ENCODE measurements around the gene DIAPH2. TPM values are rescaled to one million over a fixed set of nuclear protein-coding genes. Genes with fewer than 3 reads are reported as not detected.

The DIAPH2 gene
- total RNA-seq, 2 donors from 2014 or later = 21.5 to 51.8 TPM

- Histone ChIP-seq H3K9ac (ENCODE audit: extremely low read depth, low read length, poor library complexity, severe bottlenecking) (no peak overlapping the region), H3K4me1 (ENCODE audit: control insufficient read depth, insufficient read depth, low read length) (no peaks in the 10 kb centered on the region), H3K27ac (ENCODE audit: low read depth, low read length) (no peak overlapping the region), H3K4me3 (ENCODE audit: low read length) (no peak overlapping the region), H3K36me3 (ENCODE audit: control insufficient read depth, insufficient read depth, low read length) (no peaks in the 10 kb centered on the region), H3K9me3 (ENCODE audit: control insufficient read depth, low read length) (no peaks in the 10 kb centered on the region), H3K27me3 (ENCODE audit: control insufficient read depth, insufficient read depth, low read length, poor library complexity, severe bottlenecking) (no peaks in the 10 kb centered on the region)
- TF ChIP-seq, protein P1, sequence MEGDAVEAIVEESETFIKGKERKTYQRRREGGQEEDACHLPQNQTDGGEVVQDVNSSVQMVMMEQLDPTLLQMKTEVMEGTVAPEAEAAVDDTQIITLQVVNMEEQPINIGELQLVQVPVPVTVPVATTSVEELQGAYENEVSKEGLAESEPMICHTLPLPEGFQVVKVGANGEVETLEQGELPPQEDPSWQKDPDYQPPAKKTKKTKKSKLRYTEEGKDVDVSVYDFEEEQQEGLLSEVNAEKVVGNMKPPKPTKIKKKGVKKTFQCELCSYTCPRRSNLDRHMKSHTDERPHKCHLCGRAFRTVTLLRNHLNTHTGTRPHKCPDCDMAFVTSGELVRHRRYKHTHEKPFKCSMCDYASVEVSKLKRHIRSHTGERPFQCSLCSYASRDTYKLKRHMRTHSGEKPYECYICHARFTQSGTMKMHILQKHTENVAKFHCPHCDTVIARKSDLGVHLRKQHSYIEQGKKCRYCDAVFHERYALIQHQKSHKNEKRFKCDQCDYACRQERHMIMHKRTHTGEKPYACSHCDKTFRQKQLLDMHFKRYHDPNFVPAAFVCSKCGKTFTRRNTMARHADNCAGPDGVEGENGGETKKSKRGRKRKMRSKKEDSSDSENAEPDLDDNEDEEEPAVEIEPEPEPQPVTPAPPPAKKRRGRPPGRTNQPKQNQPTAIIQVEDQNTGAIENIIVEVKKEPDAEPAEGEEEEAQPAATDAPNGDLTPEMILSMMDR (conservative IDR thresholded peaks at IDR 0.05) = no peak
- Mint-ChIP-seq H3K4me1 (peaks cover 45% of the 10 kb centered on the region), H3K36me3 (ENCODE audit: low read depth) (peaks cover 15% of the 10 kb centered on the region), H3K9me3 (no peaks in the 10 kb centered on the region), H3K4me3 (no peak overlapping the region), H3K27ac (no peak overlapping the region), H3K27me3 (ENCODE audit: insufficient read depth) (no peaks in the 10 kb centered on the region)
- WGBS, 2 experiments (ENCODE audit: insufficient coverage in 1 of 2, insufficient read length in 1 of 2) = 0% methylated on average over 3 of the region's 3 CpGs; no CpG with 5 or more reads in 1 of the 2 experiments
- DNase-seq = peak; percentile 89
These were observed 567.5 kb downstream of the DIAPH2 start for GRCh38 chrX:97252111-97252510.

DNA sequence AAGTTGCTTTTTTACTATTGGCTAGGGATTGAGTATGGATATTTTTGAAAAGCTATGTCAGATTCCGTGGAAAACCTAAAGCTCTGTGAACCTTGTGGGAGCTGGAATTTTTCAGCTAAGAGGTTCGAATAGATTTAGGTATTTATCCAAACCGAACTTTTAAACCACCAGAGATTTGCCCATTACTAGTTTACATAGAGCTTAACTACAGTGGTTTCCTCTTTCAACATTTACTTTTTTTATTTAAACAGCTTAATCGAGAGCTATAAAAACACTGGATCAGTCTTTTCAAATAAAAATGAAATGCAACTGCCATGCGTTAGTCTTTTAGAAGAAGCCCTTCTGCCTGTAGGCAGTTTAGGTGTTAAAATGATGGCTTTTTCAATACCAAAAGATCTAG, 576.0 kb downstream of the DIAPH2 start:
- Mint-ChIP-seq H3K4me1 (peaks cover 16% of the 10 kb centered on the region), H3K9me3 (no peaks in the 10 kb centered on the region), H3K4me3 (no peak overlapping the region), H3K36me3 (ENCODE audit: low read depth) (peaks cover 25% of the 10 kb centered on the region), H3K27ac (no peak overlapping the region), H3K27me3 (ENCODE audit: insufficient read depth) (no peaks in the 10 kb centered on the region)
- no peaks in the 10 kb centered on the region for H3K27me3 ChIP-seq (ENCODE audit: control insufficient read depth, insufficient read depth, low read length, poor library complexity, severe bottlenecking)
- WGBS, 2 experiments (ENCODE audit: insufficient coverage in 1 of 2, insufficient read length in 1 of 2) = 91 to 100% methylated on average over 1 to 5 of the region's 5 CpGs
- DNase-seq = no peak
- no peak overlapping the region for H3K27ac ChIP-seq (ENCODE audit: low read depth, low read length)
- H3K4me3 ChIP-seq (ENCODE audit: low read length) = no peak overlapping the region
- H3K4me1 ChIP-seq (ENCODE audit: control insufficient read depth, insufficient read depth, low read length) = no peaks in the 10 kb centered on the region
- H3K9ac ChIP-seq (ENCODE audit: extremely low read depth, low read length, poor library complexity, severe bottlenecking) = no peak overlapping the region
- TF ChIP-seq, protein P1 (conservative IDR thresholded peaks at IDR 0.05) = no peak
- H3K9me3 ChIP-seq (ENCODE audit: control insufficient read depth, low read length) = no peaks in the 10 kb centered on the region
- H3K36me3 ChIP-seq (ENCODE audit: control insufficient read depth, insufficient read depth, low read length) = no peaks in the 10 kb centered on the region

DNA sequence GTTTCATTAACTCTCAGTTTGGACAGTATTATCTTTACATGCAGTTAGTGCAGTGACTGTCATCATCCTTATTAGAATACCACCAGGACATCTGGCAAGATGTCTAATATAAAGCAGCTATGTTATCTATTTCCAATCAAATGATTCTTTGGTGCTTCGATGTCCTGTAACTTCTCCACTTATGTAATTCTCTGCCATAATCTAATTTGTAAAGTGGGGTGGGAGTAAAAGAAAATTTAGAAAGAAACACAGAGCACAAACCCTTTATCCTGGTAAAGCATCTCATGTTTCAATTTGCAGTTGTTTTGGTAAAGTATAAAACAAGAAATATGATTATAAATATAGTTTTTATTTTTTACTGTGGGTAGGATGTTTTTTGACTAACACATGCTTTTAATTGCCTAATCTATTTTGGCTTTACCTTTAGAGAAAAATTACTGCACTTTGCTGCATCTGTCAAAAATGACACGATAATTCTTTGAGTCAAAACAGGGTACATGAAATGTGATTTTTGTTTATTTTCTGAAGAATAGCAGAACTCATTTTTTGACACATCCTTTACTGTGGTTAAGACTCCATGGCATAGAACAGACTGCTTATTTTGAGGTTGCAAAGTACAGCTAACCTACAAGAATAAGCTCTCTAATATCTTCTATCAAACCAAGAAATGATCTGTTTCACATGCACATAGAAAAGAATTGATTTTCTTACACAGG, 581.9 kb downstream of the DIAPH2 start:
- H3K4me1 ChIP-seq (ENCODE audit: control insufficient read depth, insufficient read depth, low read length) = no peaks in the 10 kb centered on the region
- peaks cover 10% of the 10 kb centered on the region for H3K36me3 Mint-ChIP-seq (ENCODE audit: low read depth)
- no peaks in the 10 kb centered on the region for H3K9me3 Mint-ChIP-seq
- TF ChIP-seq, protein P1 (conservative IDR thresholded peaks at IDR 0.05) = no peak
- no peak overlapping the region for H3K4me3 ChIP-seq (ENCODE audit: low read length)
- no peaks in the 10 kb centered on the region for H3K9me3 ChIP-seq (ENCODE audit: control insufficient read depth, low read length)
- DNase-seq = no peak
- no peaks in the 10 kb centered on the region for H3K27me3 Mint-ChIP-seq (ENCODE audit: insufficient read depth)
- no peaks in the 10 kb centered on the region for H3K27me3 ChIP-seq (ENCODE audit: control insufficient read depth, insufficient read depth, low read length, poor library complexity, severe bottlenecking)
- peaks cover 20% of the 10 kb centered on the region for H3K4me1 Mint-ChIP-seq
- H3K27ac ChIP-seq (ENCODE audit: low read depth, low read length) = no peak overlapping the region
- H3K9ac ChIP-seq (ENCODE audit: extremely low read depth, low read length, poor library complexity, severe bottlenecking) = no peak overlapping the region
- H3K27ac Mint-ChIP-seq = no peak overlapping the region
- WGBS, 2 experiments (ENCODE audit: insufficient coverage in 1 of 2, insufficient read length in 1 of 2) = 88% methylated on average over 2 of the region's 2 CpGs; no CpG with 5 or more reads in 1 of the 2 experiments
- no peaks in the 10 kb centered on the region for H3K36me3 ChIP-seq (ENCODE audit: control insufficient read depth, insufficient read depth, low read length)
- H3K4me3 Mint-ChIP-seq = no peak overlapping the region
